GM12892 (cell line): ENCODE results near the gene IL17A.

Experiments
- DNase-seq: peaks from one replicate; pipeline ENCODE4 v3.0.0; 2011; ENCODE audit not compliant: insufficient read length
- FAIRE-seq: peaks from 2 replicates; lab custom pipeline; 2011; peaks lifted over from hg19 to GRCh38; lab: Jason Lieb, UNC
- POLR2A ChIP-seq: IDR thresholded peaks from 2 replicates; pipeline ENCODE4 v1.6.1; 2011; ENCODE audit warnings: low read depth, low read length, control low read depth
- POLR2AphosphoS5 ChIP-seq: IDR thresholded peaks from 2 replicates; pipeline ENCODE4 v1.6.1; 2011; ENCODE audit warnings: low read depth, low read length, control low read depth
- TAF1 ChIP-seq: IDR thresholded peaks from 2 replicates; pipeline ENCODE4 v1.6.1; 2011; ENCODE audit warnings: low read depth, mild to moderate bottlenecking, control low read depth, low read length, borderline replicate concordance

The IL17A gene

GRCh38 chr6:52152070-52152423, 34.1 kb upstream of the IL17A start:
- FAIRE-seq (no peak), DNase-seq (no peak)
- TF ChIP-seq TAF1 (no peak), POLR2AphosphoS5 (no peak), POLR2A (no peak)

- TF ChIP-seq POLR2AphosphoS5 (no peak), POLR2A (no peak), TAF1 (no peak)
- FAIRE-seq = no peak
- no peak for DNase-seq
Observed at GRCh38 chr6:52152711-52153160, 33.4 kb upstream of the IL17A start.

GRCh38 chr6:52154381-52154780, 31.8 kb upstream of the IL17A start:
- FAIRE-seq (no peak), DNase-seq (no peak)
- TF ChIP-seq POLR2AphosphoS5 = no peak
- TF ChIP-seq TAF1 = no peak
- TF ChIP-seq POLR2A = no peak

- FAIRE-seq = peak; percentile 96
Observed at GRCh38 chr6:52155791-52156576, 30.2 kb upstream of the IL17A start.

GRCh38 chr6:52157301-52157941, 28.8 kb upstream of the IL17A start:
- peak; percentile 81 for FAIRE-seq
- TF ChIP-seq POLR2A = no peak
- TF ChIP-seq POLR2AphosphoS5 = no peak
- no peak for TF ChIP-seq TAF1
- no peak for DNase-seq

More at GRCh38 chr6:52155791-52156576, 30.2 kb upstream of the IL17A start:
- DNase-seq = no peak
- no peak for TF ChIP-seq POLR2A

- no peak for DNase-seq
- peak; percentile 48 for FAIRE-seq
Observed at GRCh38 chr6:52160472-52161104, 25.6 kb upstream of the IL17A start.

GRCh38 chr6:52161689-52162438, 24.3 kb upstream of the IL17A start:
- no peak for DNase-seq
- TF ChIP-seq POLR2AphosphoS5 (no peak), TAF1 (no peak), POLR2A (no peak)
- FAIRE-seq = peak; percentile 90

More at GRCh38 chr6:52160472-52161104, 25.6 kb upstream of the IL17A start:
- no peak for TF ChIP-seq TAF1
- no peak for TF ChIP-seq POLR2AphosphoS5
- TF ChIP-seq POLR2A = no peak

- no peak for TF ChIP-seq POLR2AphosphoS5
- no peak for TF ChIP-seq POLR2A
- no peak for TF ChIP-seq TAF1
- FAIRE-seq = peak; percentile 90
- no peak for DNase-seq
Observed at GRCh38 chr6:52162940-52163908, 23.0 kb upstream of the IL17A start.

GRCh38 chr6:52164319-52165094, 21.7 kb upstream of the IL17A start:
- DNase-seq = no peak
- FAIRE-seq = peak; percentile 44
- TF ChIP-seq POLR2A (no peak), POLR2AphosphoS5 (no peak)
